Activated CD4-positive, CD25-positive, alpha-beta regulatory T cell treated with anti-CD3 and anti-CD28 coated beads, Interleukin-2, amount 50 U/mL, for 24 hours (primary cell): ENCODE measurements around the gene DARS2.
"Not testable (repeated sequence)": the region's sequence is repeated elsewhere in the genome, so short reads cannot be mapped to it uniquely, and the experiment has no call there.

Experiments
- ATAC-seq, 2 donors: fragments of 150-1000 bp; cut with Tn5 transposase; one replicate each; pipeline ENCODE4 v1.10.0; 2021; ENCODE audit warnings: mild to moderate bottlenecking in 1 of 2, moderate library complexity in 1 of 2

Gene DARS2

GRCh38 chr1:173862769-173863223 is 38.3 kb downstream of the DARS2 start:
- ATAC-seq = no peak

- no peak for ATAC-seq
Measured at GRCh38 chr1:173863224-173864161, 39.0 kb downstream of the DARS2 start.

GRCh38 chr1:173864179-173864867 is 39.9 kb downstream of the DARS2 start:
- no peak for ATAC-seq

- no peak for ATAC-seq
Measured at GRCh38 chr1:173865468-173866164, 41.1 kb downstream of the DARS2 start.

DNA sequence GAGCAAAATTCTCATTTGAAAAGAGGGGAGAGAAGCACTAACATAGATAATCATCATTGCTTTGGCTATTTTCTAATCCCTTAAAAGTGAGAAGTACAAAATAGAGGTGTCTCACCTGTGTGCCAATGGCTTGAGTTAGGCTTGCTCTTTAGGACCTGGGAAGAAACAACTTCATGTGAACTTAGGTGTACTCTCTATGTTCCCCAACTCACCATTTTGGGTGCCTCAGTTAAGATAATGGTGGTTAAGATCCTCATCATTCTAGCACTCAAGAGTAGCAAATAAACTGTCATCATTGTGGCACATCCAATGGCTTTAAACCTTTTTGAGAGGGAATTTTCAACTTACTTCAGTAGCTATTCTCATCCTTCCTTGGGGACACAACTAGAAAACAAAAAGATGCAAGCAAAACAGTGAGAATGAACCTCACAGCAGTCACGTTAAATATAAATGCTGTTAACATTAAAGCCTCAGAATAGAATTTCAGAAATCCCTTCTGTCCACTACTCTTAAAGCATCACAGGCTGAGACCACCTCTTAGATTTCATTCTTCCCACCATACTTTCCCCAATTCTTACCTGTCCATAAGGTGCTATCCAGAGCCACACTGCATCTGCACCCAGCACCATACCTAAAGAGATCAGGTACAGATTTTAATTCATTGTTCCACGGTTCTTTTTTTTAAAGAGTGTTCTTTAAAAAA is 42.1 kb downstream of the DARS2 start:
- ATAC-seq = no peak

DNA sequence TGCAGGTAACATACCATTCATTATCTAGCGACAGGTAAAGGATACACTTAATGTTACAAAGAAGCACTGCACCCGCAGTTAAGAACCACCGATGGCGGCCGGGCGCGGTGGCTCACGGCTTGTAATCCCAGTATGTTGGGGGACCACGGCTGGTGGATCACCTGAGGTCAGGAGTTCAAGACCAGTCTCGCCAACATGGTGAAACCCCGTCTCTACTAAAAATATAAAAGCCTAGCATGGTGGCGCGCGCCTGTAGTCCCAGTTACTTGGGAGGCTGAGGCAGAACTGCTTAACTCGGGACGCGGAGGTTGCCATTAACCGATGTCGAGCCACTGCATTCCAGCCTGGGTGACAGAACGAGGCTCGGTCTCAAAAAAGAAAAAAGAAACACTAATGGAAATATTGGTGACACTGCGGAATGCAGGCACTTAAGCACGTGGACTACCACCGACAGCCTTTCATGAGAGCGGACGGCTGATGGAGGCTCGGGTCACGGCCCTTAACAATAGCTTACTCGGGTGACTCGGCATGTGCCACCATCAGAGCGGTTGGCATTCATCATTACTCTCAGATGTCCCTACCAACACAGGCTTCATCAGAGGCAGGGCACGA is 42.8 kb downstream of the DARS2 start:
- ATAC-seq = no peak

DNA sequence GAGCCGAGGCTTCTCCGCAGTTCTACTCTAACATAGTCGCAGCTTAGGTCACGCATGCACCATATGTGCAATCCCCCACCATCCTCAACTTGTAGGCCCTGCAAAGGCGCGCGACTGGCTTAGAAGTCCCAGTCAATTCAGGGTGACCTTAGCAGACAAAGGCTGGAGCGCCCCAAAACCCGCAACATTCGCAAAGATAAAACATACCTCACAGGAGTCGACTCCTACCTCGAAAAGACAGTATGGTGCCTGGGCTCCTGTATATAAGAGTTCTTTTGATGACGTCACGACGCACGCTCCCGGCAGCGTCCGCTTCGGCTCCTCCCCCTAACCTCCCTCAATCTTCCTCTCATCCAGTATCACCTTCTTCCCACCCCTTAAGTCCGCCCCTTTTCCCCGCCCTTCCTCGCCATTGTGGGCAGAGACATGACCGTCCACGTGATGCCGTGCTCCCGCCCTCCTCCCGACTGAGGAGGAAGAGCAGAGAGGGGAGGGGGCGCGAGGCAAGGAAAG is 43.3 kb downstream of the DARS2 start, which contains the start of gene GAS5:
Gene GAS5, minus strand, starts transcription at position 237 of the 513 bp plus-strand sequence.
- peak; percentile 75 to 78 for ATAC-seq

GRCh38 chr1:173868266-173869020 is 44.0 kb downstream of the DARS2 start, which contains the start of gene ZBTB37:
Gene ZBTB37 (plus strand): TSS chr1:173868380. CDS start chr1:173870226, 1,846 bp downstream.
- ATAC-seq = peak; percentile 54 to 62

DNA sequence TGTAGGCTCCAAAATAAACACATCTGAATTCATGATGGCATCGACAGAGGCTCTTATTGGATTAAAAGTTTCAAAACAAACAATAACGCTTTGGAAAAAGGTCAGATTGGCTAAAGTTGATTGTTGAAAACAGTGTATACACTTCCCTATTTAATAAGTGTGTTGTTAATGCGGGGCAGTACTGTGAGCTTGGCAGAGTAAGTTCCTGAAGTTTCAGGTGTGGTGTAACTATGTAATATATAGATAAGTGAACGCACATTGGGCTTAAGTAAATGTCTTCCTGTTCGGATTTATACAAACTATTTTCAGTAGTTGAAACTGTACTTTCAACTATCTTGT is 44.5 kb downstream of the DARS2 start:
- no peak for ATAC-seq

DNA sequence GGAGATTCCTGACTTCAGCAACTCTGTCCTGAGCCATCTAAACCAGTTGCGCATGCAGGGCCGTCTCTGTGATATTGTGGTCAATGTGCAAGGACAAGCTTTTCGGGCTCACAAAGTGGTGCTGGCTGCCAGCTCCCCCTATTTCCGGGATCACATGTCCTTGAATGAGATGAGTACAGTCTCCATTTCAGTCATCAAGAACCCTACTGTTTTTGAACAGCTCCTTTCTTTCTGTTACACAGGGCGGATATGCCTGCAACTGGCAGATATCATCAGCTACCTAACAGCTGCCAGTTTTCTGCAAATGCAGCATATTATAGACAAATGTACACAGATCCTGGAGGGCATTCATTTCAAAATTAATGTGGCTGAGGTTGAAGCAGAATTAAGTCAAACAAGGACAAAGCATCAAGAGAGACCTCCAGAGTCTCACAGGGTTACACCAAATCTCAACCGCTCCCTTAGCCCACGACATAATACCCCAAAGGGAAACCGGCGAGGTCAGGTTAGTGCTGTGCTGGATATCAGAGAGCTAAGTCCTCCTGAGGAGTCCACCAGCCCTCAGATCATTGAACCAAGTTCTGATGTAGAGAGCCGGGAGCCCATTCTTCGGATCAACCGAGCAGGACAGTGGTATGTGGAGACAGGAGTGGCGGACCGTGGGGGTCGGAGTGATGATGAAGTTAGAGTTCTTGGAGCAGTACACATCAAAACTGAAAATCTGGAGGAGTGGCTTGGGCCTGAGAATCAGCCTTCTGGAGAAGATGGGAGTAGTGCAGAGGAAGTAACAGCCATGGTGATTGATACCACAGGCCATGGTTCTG is 46.0 kb downstream of the DARS2 start:
- ATAC-seq = peak in 1 of 2 donors; percentile 6

DNA sequence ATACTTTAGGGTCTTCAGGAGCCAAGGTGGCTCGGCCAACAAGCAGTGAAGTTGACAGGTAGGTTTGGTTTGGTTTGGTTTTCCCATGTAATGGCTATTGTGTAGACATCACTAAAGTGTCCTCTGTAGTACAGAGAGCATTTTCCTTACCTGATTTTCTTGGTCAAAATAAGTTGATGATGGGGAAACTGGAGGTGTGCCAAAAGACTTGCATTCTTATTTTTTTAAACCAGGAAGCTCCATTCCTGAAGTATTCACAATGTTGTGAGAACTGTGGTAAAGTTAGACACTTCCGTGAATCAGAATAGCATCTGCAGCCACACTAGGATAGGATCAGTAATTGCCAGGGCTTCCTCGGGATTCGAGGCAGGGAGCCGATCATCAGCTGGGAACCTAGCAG is 46.6 kb downstream of the DARS2 start:
- ATAC-seq = no peak

DNA sequence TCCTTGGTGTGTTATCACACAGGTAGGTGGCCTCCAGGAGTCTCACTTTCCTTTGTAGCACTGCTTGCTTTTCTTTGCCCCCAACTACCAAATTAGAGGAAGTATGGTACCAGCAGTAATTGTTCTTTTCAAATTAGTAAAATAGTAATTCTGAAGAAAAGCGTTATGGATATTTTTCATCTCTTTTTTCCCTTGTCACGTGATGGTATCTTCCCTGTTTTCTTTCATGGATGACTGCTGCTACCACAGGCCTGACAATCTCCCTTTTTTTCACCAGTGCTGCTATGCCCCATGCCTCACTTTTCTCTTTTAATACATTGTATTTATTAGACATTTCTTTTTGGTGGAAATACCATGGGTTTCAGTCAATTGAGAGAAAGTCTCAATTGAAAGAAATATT is 47.0 kb downstream of the DARS2 start:
- no peak for ATAC-seq

GRCh38 chr1:173876732-173877131 is 52.3 kb downstream of the DARS2 start:
- ATAC-seq = no peak

DNA sequence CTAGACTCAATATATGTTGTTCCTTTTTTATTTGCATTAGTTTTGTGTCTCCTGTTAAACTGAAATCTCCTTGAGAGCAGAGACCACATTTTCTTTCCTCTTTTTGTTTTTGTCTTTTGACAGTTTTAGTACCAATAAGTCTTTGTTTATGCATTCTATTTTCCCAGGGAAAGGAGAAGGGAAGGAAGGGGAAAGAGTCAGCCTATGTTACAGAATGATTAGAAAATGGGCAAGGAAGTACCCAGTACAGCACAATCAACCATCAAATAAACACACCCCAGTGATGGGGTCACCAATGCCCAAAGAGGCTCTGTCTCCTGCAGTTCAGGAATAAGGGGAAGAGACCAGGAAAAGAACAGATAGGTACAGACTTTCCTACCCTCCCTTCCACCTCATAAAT is 53.8 kb downstream of the DARS2 start:
- no peak for ATAC-seq

DNA sequence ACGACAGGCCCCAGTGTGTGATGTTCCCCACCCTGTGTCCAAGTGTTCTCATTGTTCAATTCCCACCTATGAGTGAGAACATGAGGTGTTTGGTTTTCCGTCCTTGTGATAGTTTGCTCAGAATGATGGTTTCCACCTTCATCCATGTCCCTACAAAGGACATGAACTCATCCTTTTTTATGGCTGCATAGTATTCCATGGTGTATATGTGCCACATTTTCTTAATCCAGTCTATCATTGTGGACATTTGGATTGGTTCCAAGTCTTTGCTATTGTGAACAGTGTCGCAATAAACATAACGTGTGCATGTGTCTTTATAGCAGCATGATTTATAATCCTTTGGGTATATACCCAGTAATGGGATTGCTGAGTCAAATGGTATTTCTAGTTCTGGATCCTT is 56.6 kb downstream of the DARS2 start:
- ATAC-seq = not testable (repeated sequence)

GRCh38 chr1:173884701-173885100 is 60.2 kb downstream of the DARS2 start:
- no peak for ATAC-seq

GRCh38 chr1:173886746-173887611 is 62.5 kb downstream of the DARS2 start:
- ATAC-seq = no peak

GRCh38 chr1:173887627-173888026 is 63.2 kb downstream of the DARS2 start:
- ATAC-seq = peak; percentile 55 to 63

DNA sequence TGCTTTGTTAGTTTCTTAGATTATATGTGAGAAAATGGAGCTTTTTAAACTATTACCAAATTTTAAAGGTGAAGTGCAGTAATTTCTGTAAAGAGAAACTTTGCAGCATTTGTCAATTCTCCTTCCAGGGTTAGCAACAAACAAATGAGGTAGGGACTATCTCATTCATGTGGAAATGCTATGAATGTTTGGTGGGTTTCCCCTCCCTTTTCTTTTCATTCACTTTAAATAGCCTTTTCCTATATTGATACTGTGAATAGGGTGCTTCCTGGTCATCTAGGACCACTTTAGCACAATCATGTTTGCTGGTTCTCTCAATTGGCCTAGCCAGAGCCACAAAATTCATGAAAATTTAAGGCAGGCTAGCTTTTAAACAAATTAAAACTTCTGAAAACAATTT is 64.3 kb downstream of the DARS2 start:
- ATAC-seq = no peak
